ENCODE data around the gene INTS7. TPM values are rescaled to one million over a fixed set of nuclear protein-coding genes. Genes with fewer than 3 reads are reported as not detected.

The INTS7 gene
- total and polyA plus RNA-seq, 7 donors, result 4.4 to 13.2 (median 6.5) TPM

GRCh38 chr1:212040629-212041412, 5.5 kb upstream of the INTS7 start:
- intact Hi-C loops (cut with DNase I), result no loop called here
- H3K36me3 ChIP-seq, result no peaks in the 10 kb centered on the region
- no peak overlapping the region for H3K4me3 ChIP-seq
- WGBS, 2 donors, result 64 to 66% methylated on average over 5 of the region's 5 CpGs
- TF ChIP-seq POLR2AphosphoS5 (IDR thresholded peaks at IDR 0.05) (no peak), POLR2A (IDR thresholded peaks at IDR 0.05) (no peak), CTCF (IDR thresholded peaks at IDR 0.05) (no peak), EP300 (IDR thresholded peaks at IDR 0.05) (no peak)
- no peak overlapping the region for H3K27ac ChIP-seq
- no peaks in the 10 kb centered on the region for H3K9me3 ChIP-seq
- peaks cover 0 to 6% (median 6%) of the 10 kb centered on the region in 4 donors for H3K4me1 ChIP-seq
- no peak for DNase-seq
- no peaks in the 10 kb centered on the region for H3K27me3 ChIP-seq

DNA sequence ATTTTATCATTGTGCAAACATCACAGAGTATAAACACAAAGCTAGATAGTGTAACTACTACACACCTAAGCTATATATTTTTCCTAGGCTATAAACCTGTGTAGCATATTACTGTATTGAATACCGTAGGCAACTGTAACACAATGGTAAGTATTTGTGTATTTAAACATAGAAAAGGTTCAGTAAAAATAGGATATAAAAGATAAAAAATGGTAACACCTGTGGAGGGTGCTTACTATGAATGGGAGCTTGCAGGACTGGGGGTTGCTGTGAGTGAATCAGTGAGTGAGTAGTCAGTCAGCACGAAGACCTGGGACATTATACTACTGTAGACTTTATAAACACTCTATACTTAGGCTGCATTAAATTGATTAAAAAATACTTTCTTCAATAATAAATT, 4.3 kb upstream of the INTS7 start:
- intact Hi-C loops (cut with DNase I), result loop anchor here (5.0 to 10.0 kb wide), 5 partner anchors 207 to 568 kb away; partner anchors contain the start of genes ATF3, LPGAT1, NENF and SLC30A1
- no peak overlapping the region for H3K27ac ChIP-seq
- TF ChIP-seq EP300 (IDR thresholded peaks at IDR 0.05) (no peak), POLR2A (IDR thresholded peaks at IDR 0.05) (no peak), POLR2AphosphoS5 (IDR thresholded peaks at IDR 0.05) (no peak), CTCF (IDR thresholded peaks at IDR 0.05) (no peak)

GRCh38 chr1:212037900-212038299, 2.5 kb upstream of the INTS7 start:
- Histone ChIP-seq H3K27ac (no peak overlapping the region), H3K4me1 (peaks cover 0 to 22% (median 16%) of the 10 kb centered on the region in 4 donors), H3K4me3 (no peak overlapping the region), H3K36me3 (no peaks in the 10 kb centered on the region), H3K9me3 (no peaks in the 10 kb centered on the region), H3K27me3 (no peaks in the 10 kb centered on the region)
- no peak for DNase-seq
- TF ChIP-seq CTCF (IDR thresholded peaks at IDR 0.05) (no peak), POLR2A (IDR thresholded peaks at IDR 0.05) (no peak), POLR2AphosphoS5 (IDR thresholded peaks at IDR 0.05) (no peak), EP300 (IDR thresholded peaks at IDR 0.05) (no peak)
- intact Hi-C loops (cut with DNase I), result loop anchor here (5.0 to 10.0 kb wide), 5 partner anchors 206 to 569 kb away; partner anchors contain the start of genes ATF3, LPGAT1, NENF and SLC30A1
- WGBS, 2 donors, result 79 to 80% methylated on average over 3 of the region's 3 CpGs

More for the DNA sequence above, 4.3 kb upstream of the INTS7 start:
- Histone ChIP-seq H3K4me3 (no peak overlapping the region), H3K4me1 (peaks cover 0 to 10% (median 7%) of the 10 kb centered on the region in 4 donors), H3K36me3 (no peaks in the 10 kb centered on the region), H3K27me3 (no peaks in the 10 kb centered on the region), H3K9me3 (no peaks in the 10 kb centered on the region)
- DNase-seq, result no peak
- WGBS, 2 donors, result 43 to 75% methylated on average over 2 of the region's 2 CpGs

DNA sequence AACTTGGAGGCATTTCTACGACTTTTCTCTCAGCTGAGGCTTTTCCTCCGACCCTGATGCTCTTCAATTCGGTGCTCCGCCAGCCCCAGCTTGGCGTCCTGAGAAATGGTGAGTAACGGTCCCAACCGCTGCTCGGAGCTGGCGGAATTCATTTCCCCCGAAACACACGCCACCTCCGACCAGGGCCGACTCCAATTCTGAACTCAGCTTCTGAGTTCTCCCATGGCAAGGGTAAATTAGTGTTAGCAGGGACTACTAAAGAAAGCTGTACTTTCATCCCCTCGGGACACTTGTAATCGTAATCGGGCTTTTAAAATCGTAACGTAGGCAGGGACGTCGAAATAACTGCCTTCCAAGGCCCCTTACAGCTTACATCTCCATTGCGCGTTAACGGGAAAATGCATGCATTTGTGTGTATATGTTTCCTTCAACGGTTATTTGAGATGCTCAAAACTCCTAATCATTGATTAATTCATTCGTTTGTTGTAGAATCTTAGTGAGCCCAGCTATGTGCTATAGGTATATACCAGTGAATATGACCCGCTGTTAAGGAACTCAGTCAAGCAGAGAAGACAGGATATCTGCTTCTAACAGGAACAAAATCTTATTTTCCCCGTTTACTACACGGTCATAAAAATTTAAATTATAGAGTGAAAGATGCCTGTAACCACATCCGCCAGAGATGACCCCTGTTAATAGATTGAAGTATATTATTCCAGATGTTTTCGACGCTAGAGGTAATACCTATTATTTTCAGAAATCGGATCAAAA, 663 bp upstream of the INTS7 start:
- TF ChIP-seq POLR2AphosphoS5 (IDR thresholded peaks at IDR 0.05) (no peak), EP300 (IDR thresholded peaks at IDR 0.05) (no peak), CTCF (IDR thresholded peaks at IDR 0.05) (no peak), POLR2A (IDR thresholded peaks at IDR 0.05) (no peak)
- H3K27ac ChIP-seq, result peak overlapping the region; percentile 84 to 90 (median 86)

More for the DNA sequence above, 663 bp upstream of the INTS7 start:
- no peaks in the 10 kb centered on the region for H3K9me3 ChIP-seq
- intact Hi-C loops (cut with DNase I), result loop anchor here (1.0 to 10.0 kb wide), 6 partner anchors 204 to 571 kb away; partner anchors contain the start of genes ATF3, LPGAT1, NENF and PPP2R5A
- no peak for DNase-seq
- WGBS, 2 donors, result 0% methylated on average over 32 of the region's 32 CpGs
- H3K4me1 ChIP-seq, result peaks cover 0 to 22% (median 16%) of the 10 kb centered on the region in 4 donors
- peak overlapping the region; percentile 47 to 62 (median 58) for H3K4me3 ChIP-seq
- H3K36me3 ChIP-seq, result no peaks in the 10 kb centered on the region
- H3K27me3 ChIP-seq, result no peaks in the 10 kb centered on the region

Measured in sigmoid colon (tissue), 7 donors.